GM19468 (cell line): Measurements from ENCODE around the gene WNT4.

Experiments
- ATAC-seq: cut with Tn5 transposase; IDR thresholded peaks from one replicate; pipeline ENCODE4 v1.9.1; 2021; ENCODE audit warnings: mild to moderate bottlenecking, moderate library complexity, moderate number of reproducible peaks; ENCODE audit not compliant: unreplicated experiment; ENCODE audit errors: extremely low read depth

WNT4 gene

DNA sequence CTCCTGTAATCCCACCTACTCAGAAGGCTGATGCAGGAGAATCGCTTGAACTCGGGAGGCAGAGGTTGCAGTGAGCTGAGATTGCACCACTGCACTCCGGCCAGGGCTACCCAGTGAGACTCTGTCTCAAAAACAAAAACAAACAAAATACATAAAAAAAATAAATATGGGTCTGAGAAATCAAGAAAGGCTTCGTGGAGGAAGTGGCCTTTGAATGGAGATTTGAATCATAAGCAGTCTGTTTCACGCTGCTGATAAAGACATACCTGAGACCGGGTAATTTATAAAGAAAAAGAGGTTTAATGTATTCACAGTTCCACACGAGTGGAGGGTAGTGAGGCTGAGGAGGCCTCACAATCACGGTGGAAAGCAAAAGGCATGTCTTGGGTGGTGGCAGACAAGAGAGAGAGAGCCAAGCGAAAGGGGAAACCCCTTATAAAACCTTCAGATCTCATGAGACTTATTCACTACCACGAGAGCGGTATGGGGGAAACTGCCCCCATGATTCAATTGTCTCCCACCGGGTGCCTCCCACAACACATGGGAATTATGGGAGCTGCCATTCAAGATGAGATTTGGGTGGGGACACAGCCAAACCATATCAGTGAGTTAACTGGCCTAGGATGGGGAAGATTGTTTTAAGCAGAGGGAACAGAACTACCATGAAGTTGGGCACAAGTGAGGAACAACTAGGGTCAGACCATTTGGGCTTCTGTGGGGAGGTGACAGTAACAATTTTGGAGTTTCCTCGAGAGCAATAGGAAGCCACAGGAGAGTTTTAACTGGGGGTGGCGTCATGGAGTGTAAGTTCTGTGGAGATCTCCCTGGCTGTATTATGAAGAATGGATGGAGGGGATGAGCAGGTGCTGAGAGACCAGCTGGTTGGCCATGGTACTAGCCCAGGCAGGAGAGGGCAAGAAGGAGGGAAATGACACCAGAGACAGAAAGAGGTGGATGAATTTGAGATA, 22.2 kb upstream of the WNT4 start:
- ATAC-seq, result no peak

DNA sequence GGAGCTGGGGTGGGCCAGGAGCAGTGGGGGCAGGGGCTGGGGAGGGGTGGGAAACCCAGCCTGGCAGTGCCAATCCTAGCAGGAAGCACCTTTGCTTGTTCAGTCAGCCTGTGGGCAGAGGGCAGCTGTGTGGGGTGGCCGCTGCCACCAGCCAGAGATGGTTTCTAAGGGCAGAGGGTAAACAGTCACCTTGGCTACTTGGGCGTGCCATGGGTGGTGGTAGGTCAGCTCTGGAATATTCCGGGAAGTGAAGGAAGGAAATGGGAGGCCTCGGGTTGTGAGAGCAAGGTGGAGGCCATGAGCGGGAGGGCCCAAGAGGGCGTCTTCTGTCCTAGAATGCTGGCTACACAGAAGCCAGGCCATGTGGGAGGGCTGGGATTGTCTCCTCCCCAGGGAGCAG, 20.7 kb upstream of the WNT4 start:
- ATAC-seq, result no peak

DNA sequence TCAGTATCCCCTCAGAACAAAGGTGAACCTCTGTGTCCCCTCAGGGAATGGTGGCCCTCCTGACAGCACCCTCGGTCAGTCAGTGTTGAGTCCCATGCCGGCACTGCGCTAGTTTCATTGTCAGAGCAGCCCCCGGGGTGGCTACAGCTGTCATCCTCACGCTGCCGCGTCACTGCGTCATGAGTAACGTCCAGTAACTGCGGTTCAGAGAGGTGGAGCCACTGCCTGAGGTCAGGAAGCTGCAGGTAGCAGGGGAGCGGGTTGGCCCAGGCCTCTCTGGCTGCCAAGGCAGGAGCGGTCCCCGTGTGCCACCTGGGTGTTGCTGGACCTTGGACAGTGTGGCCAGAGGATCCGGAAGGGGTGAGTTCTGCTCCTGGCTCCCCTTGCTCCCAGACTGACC, 20.2 kb upstream of the WNT4 start:
- no peak for ATAC-seq

DNA sequence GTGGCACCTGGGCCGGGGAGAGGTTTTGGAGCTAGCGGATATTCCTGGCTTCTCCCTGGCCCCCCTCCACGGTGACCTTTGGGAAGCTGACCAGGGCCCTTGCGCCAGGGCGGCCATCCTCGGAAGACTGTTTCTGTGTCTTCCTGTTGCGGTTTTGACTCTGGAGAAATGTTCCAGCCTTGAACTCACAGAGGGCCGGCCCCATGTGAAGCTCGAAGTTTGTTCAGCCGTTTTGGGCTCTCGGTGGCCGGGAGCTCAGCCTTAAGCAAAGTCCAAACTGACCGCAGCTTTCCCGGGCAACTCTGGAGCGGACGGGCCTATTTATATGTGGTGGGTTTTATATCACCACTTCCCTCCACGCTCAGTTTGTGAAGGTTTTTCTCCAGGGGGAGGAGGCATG, 17.0 kb upstream of the WNT4 start:
- no peak for ATAC-seq

DNA sequence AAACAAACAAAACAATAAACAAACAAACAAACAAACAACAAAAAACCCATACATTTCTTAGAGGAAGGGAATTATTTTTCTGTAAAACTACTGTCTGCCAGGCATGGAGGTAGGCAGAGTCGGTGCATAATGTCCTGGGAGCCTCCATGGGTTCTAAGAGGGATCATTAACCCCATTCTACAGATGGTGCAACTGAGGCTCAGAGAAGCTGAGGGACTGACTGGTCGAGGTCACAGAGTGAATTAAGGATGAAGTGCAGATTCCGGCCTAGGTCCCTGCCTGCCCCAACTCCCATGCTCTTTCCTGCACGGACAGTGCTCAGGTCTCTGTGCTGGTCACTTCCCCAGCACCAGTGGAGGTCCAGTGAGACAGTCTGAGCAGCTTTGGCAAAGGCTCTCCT, 15.8 kb upstream of the WNT4 start:
- no peak for ATAC-seq

DNA sequence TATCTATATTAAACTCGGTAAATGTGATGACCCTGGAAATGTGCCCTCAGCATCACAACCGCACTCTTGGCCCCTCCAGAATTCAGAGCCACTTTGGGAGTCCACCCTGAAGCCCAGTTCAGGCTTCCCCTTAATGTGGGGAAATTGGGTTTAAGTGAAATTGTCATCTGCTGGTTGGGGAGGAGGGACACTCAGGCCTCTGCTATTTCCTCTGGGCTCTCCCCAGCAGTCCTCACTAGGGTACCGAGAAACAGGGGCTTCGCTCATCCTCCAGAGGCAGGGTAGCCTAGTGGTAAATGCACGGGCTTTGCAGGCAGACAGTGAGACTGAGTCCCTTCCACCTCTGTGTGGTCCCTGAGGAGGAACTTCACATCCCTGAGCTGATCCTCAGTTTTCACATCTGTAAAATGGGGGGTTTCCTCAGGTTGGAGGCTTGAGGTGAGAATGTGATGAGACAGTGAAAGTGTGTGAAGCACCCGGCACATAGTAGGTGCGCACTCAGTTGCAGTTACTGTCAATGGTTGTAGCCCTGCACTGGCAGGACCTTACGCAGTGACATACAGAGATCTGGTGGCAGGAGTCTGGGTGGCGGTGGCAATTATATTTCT, 14.6 kb upstream of the WNT4 start:
- no peak for ATAC-seq

DNA sequence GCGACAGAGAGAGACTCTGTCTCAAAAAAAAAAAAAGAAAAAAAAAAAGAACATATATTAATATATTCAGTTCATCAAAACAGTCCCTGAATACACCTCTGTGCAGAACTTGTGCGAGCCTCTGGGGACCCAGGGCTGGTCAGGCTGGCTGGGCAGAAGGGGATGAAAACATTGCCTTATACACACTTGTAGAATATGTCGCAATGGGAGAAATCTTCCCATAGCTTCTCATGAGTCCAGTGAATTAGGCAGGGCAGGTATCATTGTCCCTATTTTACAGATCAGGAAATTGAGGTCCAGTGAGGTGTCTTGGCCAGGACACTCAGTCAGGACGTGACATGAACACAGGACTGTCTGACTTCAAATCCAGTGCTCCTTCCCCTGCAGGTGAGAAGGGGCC, 12.6 kb upstream of the WNT4 start:
- no peak for ATAC-seq

DNA sequence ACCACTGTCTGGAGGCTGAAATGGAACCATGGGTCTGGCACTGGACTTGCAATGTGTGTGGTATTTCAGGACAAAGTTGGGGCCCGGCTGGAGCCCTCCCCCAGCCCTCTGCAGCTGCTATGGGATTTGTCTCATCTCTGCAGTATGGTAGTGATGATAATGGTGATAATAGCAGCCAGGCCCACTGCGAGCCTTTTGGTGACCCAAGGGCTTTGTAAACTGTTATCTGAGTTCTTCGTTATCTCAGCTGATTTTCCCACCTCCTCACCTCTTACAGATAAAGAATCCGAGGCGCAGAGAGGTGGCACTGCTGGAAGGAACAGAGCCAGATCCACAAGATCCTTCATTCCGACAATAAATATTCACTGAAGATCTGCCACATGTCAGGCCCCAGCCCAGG, 11.7 kb upstream of the WNT4 start:
- no peak for ATAC-seq

DNA sequence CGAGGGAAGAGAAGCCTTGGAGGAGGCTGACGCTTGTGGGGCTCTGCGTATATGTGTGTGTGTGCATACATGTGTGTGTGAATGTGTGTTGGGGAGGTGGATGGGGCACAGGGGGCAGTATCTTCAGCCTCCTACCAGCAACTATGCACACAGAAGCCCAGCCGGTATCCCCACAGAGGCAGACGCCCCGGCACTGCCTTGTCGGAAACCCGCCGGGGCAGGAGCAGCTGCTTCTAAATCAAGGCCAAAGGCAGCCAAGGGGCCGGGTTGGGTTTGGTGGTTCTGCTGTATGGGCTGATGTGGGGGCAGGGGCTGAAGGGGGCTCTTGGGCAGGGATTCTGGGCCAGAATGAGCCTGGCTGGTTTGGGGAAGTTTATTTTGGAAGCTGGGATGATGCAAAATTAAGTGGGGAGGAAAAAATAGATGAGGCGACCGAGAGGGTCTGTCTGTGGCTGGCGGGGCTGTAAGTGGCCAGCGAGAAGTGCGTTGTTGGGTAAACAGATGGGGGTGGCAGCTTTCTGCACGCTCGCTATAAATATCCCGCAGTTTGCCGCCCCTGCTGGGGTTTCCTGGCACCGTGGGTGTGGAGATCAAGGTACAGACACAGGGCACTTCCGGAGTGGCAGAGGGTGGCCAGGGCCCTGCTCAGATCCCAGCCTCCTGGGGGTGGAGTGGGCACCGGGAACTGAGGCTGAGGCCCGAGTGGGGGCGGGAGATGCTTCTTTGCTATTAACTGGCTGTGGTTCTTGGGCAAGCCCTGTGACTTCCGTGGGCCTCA, 11.0 kb upstream of the WNT4 start:
- ATAC-seq, result no peak

DNA sequence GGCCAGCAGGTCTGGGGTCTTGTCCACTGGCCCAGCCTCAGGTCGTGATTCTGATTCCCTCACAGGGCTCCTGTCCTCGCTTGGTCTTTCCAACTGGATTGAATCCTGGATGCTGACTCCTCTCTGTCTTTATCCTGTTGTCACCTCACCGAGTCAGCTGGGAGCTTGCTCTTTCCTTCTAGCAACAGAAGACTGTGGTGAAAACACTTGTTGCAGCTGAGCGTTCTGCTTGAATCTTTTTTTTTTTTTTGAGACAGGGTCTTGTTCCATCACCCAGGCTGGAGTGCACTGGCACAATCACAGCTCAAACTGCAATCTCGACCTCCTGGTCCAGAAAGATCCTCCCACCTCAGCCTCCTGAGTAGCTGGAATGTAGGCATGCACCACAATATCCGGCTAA, 8.0 kb upstream of the WNT4 start:
- no peak for ATAC-seq

DNA sequence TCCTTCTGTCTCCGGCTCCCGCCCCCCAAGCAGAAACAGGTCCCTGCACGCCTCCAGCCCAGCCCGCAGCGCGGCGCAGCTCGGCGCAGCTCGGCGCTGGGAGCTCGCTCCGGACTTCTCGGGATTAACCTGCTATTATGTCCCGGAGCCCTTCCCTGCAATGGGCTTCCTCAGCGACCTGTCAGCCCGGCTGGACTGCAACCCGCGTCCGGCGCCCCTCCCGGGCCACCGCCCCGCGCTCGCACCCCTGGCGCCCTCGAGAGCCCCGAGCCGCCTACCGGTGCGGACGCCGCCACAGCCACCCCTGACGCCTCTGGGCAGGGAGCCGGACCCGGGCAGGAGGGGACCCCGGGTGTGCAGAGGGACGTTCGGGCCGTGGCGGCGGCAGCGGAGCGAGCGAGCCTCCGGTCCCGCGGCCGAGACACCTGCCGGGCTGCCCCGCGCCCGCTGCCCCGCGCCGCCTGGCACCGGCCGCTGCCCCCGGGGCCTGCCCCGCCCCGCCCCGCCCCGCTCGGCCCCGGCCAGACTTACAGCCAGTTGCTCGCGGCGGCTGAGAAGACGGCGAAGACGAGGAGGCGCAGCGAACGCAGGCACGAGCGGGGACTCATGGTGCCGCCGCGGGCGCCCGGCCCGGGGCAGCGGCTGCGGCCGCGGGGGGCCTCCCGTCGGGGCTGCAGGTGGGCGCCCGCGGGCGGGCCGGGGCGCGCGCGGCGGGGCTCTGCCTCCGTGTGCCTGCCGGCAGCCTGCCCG, 407 bp downstream of the WNT4 start:
- no peak for ATAC-seq

DNA sequence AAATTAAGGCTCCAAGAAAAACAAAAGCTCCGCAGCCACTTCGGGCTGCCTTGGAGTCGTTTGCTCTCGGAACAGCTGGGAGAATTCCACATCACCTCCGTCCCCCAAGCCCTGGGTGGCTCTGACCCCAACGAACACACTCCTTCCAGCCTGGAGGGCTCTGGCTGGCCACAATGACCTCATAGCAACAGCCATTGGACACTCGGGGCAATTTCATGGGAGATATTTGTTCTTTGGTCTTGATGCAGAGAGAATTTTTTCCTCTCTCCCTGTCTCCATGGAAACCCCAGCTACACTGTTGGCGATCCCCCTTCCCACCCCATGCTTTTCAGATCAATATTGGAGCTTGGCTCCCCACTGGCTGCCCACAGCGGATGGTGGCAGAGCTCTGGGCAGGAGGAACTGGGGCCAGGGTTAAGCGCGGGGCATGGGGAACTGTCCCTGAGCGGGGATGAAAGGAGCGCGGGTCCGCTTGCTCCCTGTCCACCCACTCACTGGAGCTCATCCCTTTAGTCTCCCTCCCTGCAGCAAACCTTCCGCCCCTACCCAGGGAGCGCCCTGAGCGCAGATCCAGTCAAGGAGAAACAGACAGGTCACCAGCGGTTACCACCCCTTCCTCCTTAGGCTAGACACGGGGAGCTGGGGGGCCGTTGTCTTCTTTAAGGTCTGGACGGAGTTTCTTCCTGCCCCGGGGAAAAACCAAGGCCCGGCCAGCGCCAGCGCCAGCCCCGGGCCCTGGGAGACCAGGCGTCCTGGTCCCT, 1.2 kb downstream of the WNT4 start:
- ATAC-seq, result no peak

DNA sequence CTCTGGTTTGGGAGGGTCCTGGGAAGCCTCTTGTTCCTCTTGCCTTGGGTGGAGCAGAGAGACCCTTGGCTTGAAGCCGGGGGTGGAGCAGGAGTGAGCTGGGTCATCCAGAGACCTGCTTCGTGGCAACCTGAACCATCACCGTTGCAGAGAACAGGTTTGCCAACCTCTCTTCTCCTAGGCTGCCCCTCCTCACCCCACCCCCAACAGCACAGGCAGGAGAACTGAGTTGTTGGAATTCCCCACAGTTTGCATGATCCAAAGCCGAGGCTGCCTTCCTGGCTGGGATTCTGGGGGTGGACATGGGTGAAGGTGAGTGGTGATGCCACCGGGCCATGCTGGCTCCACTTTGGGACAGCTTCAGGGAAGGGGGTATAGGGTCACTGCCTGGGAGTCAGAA, 2.2 kb downstream of the WNT4 start:
- no peak for ATAC-seq

DNA sequence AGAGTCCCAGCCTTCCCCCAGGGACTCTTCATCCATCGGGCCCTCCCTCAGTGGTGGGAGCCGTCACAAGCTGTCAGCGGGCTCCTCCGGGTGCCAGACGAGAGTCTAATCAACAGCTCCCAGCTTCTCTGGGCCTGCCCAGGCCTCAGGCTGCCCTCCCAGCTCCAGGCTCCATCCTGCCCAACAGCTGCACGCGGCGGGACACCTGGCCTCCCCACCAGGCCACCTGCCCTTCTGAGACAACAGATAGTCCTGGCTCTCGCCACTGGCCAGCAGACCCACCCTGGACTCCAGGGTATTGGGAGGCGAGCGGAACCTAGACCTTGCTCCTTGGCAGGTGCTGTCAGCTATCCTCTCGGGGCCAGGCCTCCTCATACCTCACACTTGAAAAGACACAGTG, 3.1 kb downstream of the WNT4 start:
- no peak for ATAC-seq

DNA sequence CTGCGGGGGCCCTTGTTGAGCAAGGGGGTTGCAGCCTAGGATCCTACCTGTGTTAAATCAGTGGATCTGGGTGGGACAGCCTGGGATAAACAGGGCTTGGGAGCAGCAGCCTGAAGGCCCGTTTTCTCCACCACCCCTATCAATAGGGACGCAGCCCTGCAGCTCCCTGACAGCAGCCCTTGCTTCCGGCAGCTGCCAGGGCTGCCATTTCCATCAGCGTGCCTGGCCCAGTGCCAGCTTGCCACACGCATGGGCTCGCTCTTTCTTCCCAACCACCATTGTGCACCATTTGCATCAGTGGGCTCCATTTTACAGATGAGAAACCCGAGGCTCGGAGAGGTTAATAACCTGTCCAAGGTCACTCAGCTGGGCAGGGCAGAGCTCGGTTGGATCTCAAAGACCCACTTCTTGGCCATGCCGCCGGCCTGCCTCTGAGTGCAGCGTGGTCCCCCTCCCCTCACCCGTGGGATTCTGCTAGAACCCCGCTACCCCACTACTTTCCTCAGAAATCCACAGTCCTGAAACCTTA, 3.8 kb downstream of the WNT4 start:
- ATAC-seq, result no peak

DNA sequence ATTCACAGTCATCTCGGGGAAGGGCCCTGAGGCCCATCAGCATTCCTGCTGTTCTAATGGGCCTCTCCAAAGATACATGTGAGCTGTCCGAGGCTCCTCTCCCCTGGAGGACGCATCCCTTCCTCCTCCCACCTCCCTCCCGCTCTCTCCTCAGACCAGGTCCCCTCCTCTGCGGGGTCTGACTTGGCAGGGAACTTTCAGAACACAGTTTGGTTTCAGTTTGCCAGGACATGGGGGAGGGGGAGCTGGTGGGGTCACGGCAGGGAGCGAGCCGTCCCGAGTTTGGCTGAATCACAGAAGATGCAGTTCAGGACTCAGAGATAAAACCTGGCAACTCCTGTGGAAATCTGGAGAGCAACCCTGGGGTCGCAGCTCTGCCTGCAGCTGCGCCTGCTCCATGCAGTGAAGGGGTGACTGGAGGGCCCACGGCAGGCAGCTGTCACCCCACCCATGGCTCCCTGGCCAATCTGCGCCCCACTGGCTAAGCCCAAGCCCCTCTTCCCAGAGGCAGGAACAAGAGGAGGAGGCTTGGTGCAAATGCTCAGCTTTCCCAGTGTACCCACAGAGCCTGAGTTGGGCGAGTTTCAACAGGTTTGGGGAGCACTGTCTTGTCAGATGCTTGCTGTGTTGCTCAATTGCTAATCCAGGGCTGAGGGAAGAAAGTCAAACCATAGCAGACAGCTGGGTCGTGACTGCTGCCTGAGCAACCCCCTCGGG, 5.7 kb downstream of the WNT4 start:
- no peak for ATAC-seq

DNA sequence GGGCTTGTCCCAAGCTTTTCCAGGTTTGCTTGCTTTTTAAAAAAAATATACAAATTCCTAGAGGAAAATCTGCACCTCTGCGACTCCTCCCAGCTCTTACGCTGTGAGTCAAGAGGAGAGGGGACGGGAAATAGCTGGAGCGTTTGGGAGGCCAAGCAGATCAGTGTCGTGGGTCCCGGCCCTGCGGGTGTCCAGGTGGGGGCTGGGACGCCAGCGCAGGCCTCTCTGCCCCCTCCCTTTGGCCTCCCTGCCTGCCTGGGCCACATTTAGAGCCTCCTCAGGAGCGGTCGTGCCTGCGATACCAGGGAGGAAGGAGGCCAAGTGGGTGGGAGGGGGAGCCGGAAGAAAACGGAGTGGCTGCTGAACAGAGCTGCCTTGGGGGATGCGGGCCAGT, 9.0 kb downstream of the WNT4 start:
- no peak for ATAC-seq

DNA sequence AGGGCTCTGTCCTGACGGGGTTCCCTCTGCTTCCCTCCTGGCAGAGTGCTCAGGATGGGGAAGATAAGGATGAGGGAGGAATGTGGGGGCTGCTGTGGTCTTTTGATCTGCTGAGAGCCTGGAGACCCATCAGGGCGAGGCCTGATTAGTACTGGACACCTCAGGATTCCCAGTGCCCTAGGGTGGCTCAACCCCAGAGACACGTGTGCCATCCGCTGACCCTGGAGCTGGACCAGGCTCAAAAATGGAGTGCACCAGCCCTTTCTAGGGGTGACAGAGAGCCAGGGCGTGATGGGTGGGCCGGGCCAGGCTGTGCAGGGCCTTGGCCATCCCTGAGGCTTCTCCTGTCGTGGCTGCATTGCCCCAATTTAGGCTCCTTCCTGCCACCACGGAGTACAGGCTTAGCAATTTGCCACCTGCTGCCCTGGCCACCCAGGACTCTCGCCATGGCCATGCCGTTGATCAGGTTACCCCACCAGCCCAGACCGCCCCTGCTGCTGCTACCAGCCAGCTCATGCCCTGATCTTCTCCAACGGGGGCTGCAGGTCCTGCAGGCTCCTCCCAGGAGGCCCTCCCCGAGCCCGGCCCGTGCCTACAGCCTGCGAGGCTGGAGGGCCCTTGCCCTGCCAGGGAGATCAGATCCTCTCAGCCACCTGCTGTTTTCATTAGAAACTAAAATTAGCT, 9.5 kb downstream of the WNT4 start:
- ATAC-seq, result no peak
